ENCODE measurements around the gene CARM1.

CARM1 gene

GRCh38 chr19:10881403-10882107, 10.2 kb downstream of the CARM1 start:
- no peak for TF ChIP-seq CTCF (IDR thresholded peaks at IDR 0.05; ENCODE audit: insufficient read depth, low read length, poor library complexity, severe bottlenecking)
- no peak for TF ChIP-seq EZH2phosphoT487 (conservative IDR thresholded peaks at IDR 0.05; ENCODE audit: low read length)
- Histone ChIP-seq H3K27ac (ENCODE audit: low read depth, low read length) (no peak overlapping the region), H4K20me1 (ENCODE audit: low read depth, low read length) (no peaks in the 10 kb centered on the region), H3K36me3 (ENCODE audit: low read length) (no peaks in the 10 kb centered on the region), H3K9me2 (replicated peaks; ENCODE audit: insufficient read depth, low read length) (no peaks in the 10 kb centered on the region), H3K9ac (ENCODE audit: low read length) (no peak overlapping the region), H3K4me3 (ENCODE audit: insufficient read depth, low read length, poor library complexity, severe bottlenecking) (no peak overlapping the region), H2AFZ (ENCODE audit: low read depth, low read length, severe bottlenecking) (no peak overlapping the region), H3F3A (ENCODE audit: insufficient read depth) (peaks cover 9% of the 10 kb centered on the region), H3K27me3 (ENCODE audit: low read length) (no peaks in the 10 kb centered on the region), H3K79me2 (ENCODE audit: insufficient read depth, low read length) (peaks cover 90% of the 10 kb centered on the region), H3K9me3 (ENCODE audit: insufficient read depth, low read length) (no peaks in the 10 kb centered on the region), H3K4me2 (ENCODE audit: low read depth, low read length, poor library complexity, severe bottlenecking) (no peak overlapping the region)

- Histone ChIP-seq H2AFZ (ENCODE audit: low read depth, low read length, severe bottlenecking) (no peak overlapping the region), H3K36me3 (ENCODE audit: low read length) (no peaks in the 10 kb centered on the region), H3K4me2 (ENCODE audit: low read depth, low read length, poor library complexity, severe bottlenecking) (no peak overlapping the region), H3K9ac (ENCODE audit: low read length) (no peak overlapping the region), H3F3A (ENCODE audit: insufficient read depth) (peaks cover 9% of the 10 kb centered on the region), H3K4me3 (ENCODE audit: insufficient read depth, low read length, poor library complexity, severe bottlenecking) (no peak overlapping the region), H3K9me3 (ENCODE audit: insufficient read depth, low read length) (no peaks in the 10 kb centered on the region), H3K79me2 (ENCODE audit: insufficient read depth, low read length) (peaks cover 90% of the 10 kb centered on the region), H3K9me2 (replicated peaks; ENCODE audit: insufficient read depth, low read length) (no peaks in the 10 kb centered on the region), H3K27me3 (ENCODE audit: low read length) (no peaks in the 10 kb centered on the region), H3K27ac (ENCODE audit: low read depth, low read length) (no peak overlapping the region), H4K20me1 (ENCODE audit: low read depth, low read length) (no peaks in the 10 kb centered on the region)
- TF ChIP-seq CTCF (IDR thresholded peaks at IDR 0.05; ENCODE audit: insufficient read depth, low read length, poor library complexity, severe bottlenecking) (no peak), EZH2phosphoT487 (conservative IDR thresholded peaks at IDR 0.05; ENCODE audit: low read length) (no peak)
These were observed 10.7 kb downstream of the CARM1 start for GRCh38 chr19:10882108-10882457.

DNA sequence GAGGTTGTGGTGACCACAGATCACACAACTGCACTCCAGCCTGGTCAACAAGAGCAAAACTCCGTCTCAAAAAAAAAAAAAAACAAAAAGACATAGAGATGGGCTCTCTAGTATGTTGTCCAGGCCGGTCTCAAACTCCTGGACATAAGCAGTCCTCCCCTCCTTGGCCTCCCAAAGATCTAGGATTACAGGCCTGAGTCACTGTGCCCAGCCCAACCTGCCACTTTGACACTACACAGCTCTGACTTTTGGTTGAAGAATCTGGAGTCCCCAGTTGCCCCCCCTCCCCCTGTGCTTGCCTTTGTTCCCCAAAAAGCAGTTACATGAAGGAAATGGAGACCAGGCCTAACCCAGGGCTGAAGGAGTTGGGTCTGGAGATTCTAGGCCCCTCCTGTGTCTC, 12.9 kb downstream of the CARM1 start:
- no peaks in the 10 kb centered on the region for H3K36me3 ChIP-seq (ENCODE audit: low read length)
- peaks cover 90% of the 10 kb centered on the region for H3K79me2 ChIP-seq (ENCODE audit: insufficient read depth, low read length)
- H3K9me2 ChIP-seq (replicated peaks; ENCODE audit: insufficient read depth, low read length): no peaks in the 10 kb centered on the region
- H3K9me3 ChIP-seq (ENCODE audit: insufficient read depth, low read length): no peaks in the 10 kb centered on the region
- H3K9ac ChIP-seq (ENCODE audit: low read length): no peak overlapping the region
- H4K20me1 ChIP-seq (ENCODE audit: low read depth, low read length): no peaks in the 10 kb centered on the region
- H3K4me3 ChIP-seq (ENCODE audit: insufficient read depth, low read length, poor library complexity, severe bottlenecking): no peak overlapping the region
- H3K27ac ChIP-seq (ENCODE audit: low read depth, low read length): no peak overlapping the region
- no peak overlapping the region for H3K4me2 ChIP-seq (ENCODE audit: low read depth, low read length, poor library complexity, severe bottlenecking)
- TF ChIP-seq EZH2phosphoT487 (conservative IDR thresholded peaks at IDR 0.05; ENCODE audit: low read length) (no peak), CTCF (IDR thresholded peaks at IDR 0.05; ENCODE audit: insufficient read depth, low read length, poor library complexity, severe bottlenecking) (no peak)
- H2AFZ ChIP-seq (ENCODE audit: low read depth, low read length, severe bottlenecking): no peak overlapping the region
- no peaks in the 10 kb centered on the region for H3F3A ChIP-seq (ENCODE audit: insufficient read depth)
- H3K27me3 ChIP-seq (ENCODE audit: low read length): no peaks in the 10 kb centered on the region

Data from SU-DHL-6 (cell line).